Fibroblast of villous mesenchyme (primary cell): ENCODE results near the gene SNAPC2. TPM values are rescaled to one million over a fixed set of nuclear protein-coding genes. Genes with fewer than 3 reads are reported as not detected.

Source experiments
- DNase-seq: peaks from one replicate; pipeline ENCODE4 v3.0.0-alpha.2; 2010; ENCODE audit warnings: low read depth
- H3K4me3 ChIP-seq: 2 replicates; pipeline ENCODE4 v1.5.1; 2011; ENCODE audit warnings: low read depth, mild to moderate bottlenecking, low read length
- CTCF ChIP-seq: IDR thresholded peaks from 2 replicates; pipeline ENCODE4 v1.5.1; 2012; ENCODE audit warnings: low read depth, mild to moderate bottlenecking, low read length; ENCODE audit not compliant: insufficient read depth
- total RNA-seq: library from RNA; depleted of rRNA; stranded (reverse); fragments of >200 nt; gene quantifications from 2 replicates; pipeline ENCODE4 v1.2.3, GENCODE V29; 2012

Gene SNAPC2
- total RNA-seq, 1 donor, result 17.7 TPM

DNA sequence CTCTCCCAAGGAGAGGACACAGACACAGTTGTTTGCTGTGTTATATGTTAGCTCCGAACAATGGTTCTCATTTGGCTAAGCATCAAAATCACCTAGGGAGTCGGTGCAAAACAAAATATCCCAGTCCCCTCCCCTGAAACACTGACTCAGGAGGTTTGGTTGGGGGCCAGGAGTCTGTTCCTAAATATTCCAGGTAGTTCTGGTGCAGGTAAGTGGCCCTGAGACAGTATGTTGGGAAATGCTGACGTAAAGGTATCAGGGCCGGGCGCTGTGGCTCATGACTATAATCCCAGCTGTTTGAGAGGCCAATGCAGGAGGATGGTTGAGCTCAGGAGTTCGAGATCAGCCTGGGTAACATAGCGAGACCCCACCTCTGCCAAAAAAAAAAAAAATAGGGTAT lies 18.8 kb upstream of the SNAPC2 start:
- no peak for DNase-seq
- no peak overlapping the region for H3K4me3 ChIP-seq
- TF ChIP-seq CTCF, result no peak

DNA sequence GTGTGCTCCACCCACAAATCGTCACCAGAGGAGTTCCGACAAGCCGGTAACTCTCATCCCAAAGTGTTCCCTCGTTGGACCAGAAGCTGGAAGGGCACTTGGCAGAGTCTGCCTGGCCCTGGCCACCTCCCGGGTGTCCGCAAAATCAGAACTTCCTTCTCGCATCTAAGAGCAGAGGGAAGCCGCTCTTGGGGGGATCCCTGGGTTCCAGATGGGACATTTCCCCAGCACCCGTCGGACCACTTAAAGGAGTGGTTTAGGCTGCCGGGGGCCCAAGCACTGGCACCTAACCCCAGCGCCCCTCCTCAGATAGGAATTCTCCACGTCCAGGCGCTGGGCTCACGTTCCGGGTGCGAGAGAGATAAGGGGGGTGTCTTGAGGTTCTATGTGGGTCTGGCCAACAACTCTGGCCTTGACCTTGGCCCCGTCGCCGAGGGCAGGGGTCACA lies 17.3 kb upstream of the SNAPC2 start:
- DNase-seq, result no peak
- TF ChIP-seq CTCF, result no peak
- H3K4me3 ChIP-seq, result peak overlapping the region; percentile 69

DNA sequence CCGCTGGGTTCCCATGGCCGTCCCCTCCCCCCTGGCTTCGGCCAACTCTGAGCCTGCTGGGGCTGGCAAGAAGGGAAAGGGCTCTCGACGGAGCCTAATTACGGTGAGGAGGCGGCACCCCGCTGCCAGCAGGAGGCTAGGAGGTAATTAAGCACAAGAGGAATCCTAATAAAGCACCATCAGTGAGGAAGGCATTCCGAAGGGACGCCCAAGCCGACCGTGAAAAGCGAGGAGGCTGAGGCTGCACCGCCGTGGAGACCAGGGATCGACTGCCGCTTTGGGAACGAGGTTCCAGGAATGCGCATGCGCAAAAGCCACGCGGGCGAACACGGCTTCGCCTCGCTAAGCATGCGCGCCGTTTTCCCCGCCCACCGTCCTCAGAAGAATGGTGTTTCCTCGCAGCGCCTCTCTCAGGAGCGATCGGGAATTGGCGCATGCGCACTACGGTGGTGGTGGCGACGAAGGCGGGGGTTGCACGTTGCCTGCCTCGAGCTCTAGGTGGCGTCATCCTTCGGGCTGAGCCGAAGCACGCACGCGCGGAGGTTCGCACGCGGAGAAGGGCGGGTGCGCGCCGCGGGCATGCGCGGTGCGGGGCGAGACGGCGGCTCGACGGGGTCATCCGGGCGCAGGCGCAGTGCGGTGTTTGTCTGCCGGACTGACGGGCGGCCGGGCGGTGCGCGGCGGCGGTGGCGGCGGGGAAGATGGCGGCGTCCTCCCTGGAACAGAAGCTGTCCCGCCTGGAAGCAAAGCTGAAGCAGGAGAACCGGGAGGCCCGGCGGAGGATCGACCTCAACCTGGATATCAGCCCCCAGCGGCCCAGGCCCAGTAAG lies 16.7 kb upstream of the SNAPC2 start, which contains the start of gene MAP2K7:
Gene MAP2K7, plus strand, starts transcription at position 634 of the 830 bp plus-strand sequence. Its CDS starts 68 bp downstream, at position 702.
- DNase-seq, result peak; percentile 99
- TF ChIP-seq CTCF, result peak; percentile 29
- H3K4me3 ChIP-seq, result peak within 1 kb of the TSS; percentile 88

DNA sequence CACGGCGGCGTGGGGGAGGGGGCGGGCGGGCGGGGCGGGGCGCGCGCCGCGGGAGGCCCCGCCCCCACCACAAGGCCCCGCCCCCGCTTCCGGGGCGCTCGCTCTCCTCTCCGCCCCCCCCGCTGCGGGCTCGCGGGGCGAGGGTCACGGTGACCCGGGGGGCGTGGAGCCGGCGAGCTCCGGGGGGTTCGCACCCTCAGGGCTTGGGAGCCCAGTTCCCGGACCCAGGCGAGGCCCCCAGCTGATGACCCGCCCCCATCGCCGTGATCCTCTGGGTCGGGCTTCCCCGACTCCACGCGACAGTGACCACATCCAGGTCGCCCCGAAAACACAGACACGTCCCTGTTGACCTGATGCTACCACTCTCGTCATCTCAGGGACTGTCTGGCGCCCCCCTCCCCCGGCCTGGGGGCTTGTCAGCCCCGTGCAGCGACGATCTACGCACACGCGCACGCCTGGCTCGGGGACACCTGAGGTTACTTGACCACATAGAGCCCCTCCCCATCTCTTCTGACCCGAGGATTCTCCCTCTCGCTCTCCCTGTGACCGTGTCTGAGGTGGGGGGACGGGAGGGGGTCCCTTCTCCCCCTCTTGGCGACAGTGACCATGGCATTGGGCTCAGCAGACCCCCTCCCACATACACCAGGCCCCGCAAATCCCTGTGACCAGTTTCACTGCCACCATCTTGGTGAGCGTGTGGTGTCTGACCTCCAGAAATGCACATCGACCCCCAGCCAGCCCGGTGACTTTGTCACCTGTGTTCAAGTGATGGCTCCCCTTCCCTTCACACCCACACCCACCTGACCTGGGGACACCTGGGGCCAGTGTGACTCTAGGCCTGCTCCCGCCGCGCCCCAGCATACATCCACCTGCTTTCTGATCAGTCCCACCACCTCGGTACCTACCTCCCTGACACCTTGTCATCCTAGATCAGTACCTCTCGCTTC lies 15.8 kb upstream of the SNAPC2 start:
- TF ChIP-seq CTCF, result no peak
- DNase-seq, result peak; percentile 26
- peak overlapping the region; percentile 88 for H3K4me3 ChIP-seq

DNA sequence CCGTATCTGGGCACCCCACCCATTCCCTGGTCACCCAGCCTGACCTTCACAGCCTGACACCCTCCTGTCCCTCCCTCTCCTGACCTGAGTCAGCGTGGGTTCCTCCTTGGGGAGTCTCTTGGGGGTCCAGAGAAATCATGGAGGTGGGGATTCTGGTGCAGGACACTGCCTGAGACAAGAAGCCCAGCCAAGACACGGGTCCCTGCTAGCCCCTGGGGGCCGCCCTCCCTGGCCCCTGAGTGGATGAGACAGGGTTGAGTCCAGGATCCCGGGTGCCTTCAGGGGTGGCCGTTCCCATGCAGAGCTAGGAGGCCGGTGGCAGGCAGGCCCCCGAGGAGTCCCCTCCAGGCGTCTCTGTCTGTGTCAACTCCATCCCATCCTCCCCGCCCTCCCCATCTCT lies 14.9 kb upstream of the SNAPC2 start:
- peak overlapping the region; percentile 88 for H3K4me3 ChIP-seq
- TF ChIP-seq CTCF, result no peak
- no peak for DNase-seq

GRCh38 chr19:7905859-7906258 lies 14.3 kb upstream of the SNAPC2 start:
- TF ChIP-seq CTCF, result no peak
- no peak overlapping the region for H3K4me3 ChIP-seq
- no peak for DNase-seq
